GM12875 (cell line): ENCODE measurements around the gene DLX6.

Experiments used
- H3K4me3 ChIP-seq: one replicate; pipeline ENCODE4 v1.5.1; 2011; ENCODE audit warnings: low read depth, low read length, control low read depth
- CTCF ChIP-seq: IDR thresholded peaks from 2 replicates; pipeline ENCODE4 v1.5.1; 2011; ENCODE audit warnings: low read depth, mild to moderate bottlenecking, control low read depth, inconsistent platforms, low read length, moderate library complexity, borderline replicate concordance; ENCODE audit not compliant: insufficient read depth

DLX6 gene

GRCh38 chr7:97005183-97006054 lies at the start of gene DLX6:
Gene DLX6, plus strand, starts transcription at chr7:97005553. Its CDS starts 425 bp downstream, at chr7:97005978.
- no peak for TF ChIP-seq CTCF
- H3K4me3 ChIP-seq: no peak within 1 kb of the TSS

- TF ChIP-seq CTCF: no peak
- no peak overlapping the region for H3K4me3 ChIP-seq
These were observed 46.2 kb upstream of the DLX6 start for GRCh38 chr7:96959135-96959534.

GRCh38 chr7:96962221-96962885 lies 43.0 kb upstream of the DLX6 start:
- no peak for TF ChIP-seq CTCF
- H3K4me3 ChIP-seq: no peak overlapping the region

- TF ChIP-seq CTCF: no peak
- H3K4me3 ChIP-seq: no peak overlapping the region
These were observed 36.4 kb upstream of the DLX6 start for GRCh38 chr7:96968981-96969380.

GRCh38 chr7:96970739-96971138 lies 34.6 kb upstream of the DLX6 start:
- no peak for TF ChIP-seq CTCF
- H3K4me3 ChIP-seq: no peak overlapping the region

GRCh38 chr7:96973986-96974385 lies 31.4 kb upstream of the DLX6 start:
- no peak overlapping the region for H3K4me3 ChIP-seq
- no peak for TF ChIP-seq CTCF
